CD4-positive, alpha-beta memory T cell (primary cell): ENCODE measurements around the gene LINC01488. TPM values are rescaled to one million over a fixed set of nuclear protein-coding genes. Genes with fewer than 3 reads are reported as not detected.

Experiments
- CTCF ChIA-PET: fragments of 350-600 bp; sonication (Branson Sonifier 250); formaldehyde crosslinking; loops from one replicate; lab custom pipeline; 2021; ENCODE audit warnings: inconsistent platforms; ENCODE audit not compliant: partially characterized antibody; lab: Charles Lee
- POLR2A ChIA-PET: fragments of 350-600 bp; sonication (Branson Sonifier 250); formaldehyde crosslinking; loops from one replicate; lab custom pipeline; 2021; ENCODE audit not compliant: partially characterized antibody; lab: Charles Lee
- DNase-seq, 5 donors: peaks; one replicate each; pipeline versions ENCODE4 v3.0.0 to v3.0.0-alpha.2; 2020 to 2022; ENCODE audit warnings: mixed read lengths in 1 of 5
- H3K27ac ChIP-seq: one replicate; pipeline ENCODE4 v1.7.0; 2013; ENCODE audit warnings: low read depth, low read length
- H3K27me3 ChIP-seq: 2 replicates; pipeline ENCODE4 v1.7.0; 2013; ENCODE audit warnings: mild to moderate bottlenecking, low read length, moderate library complexity; ENCODE audit not compliant: insufficient read depth
- H3K36me3 ChIP-seq: 2 replicates; pipeline ENCODE4 v1.7.0; 2013; ENCODE audit warnings: mild to moderate bottlenecking, low read length, moderate library complexity; ENCODE audit not compliant: insufficient read depth
- H3K4me1 ChIP-seq: 2 replicates; pipeline ENCODE4 v1.7.0; 2013; ENCODE audit warnings: mild to moderate bottlenecking, low read length, moderate library complexity; ENCODE audit not compliant: insufficient read depth
- H3K4me3 ChIP-seq, 2 donors: one replicate each; pipeline ENCODE4 v1.7.0; 2013; ENCODE audit warnings: low read length in 2 of 2, mild to moderate bottlenecking in 1 of 2
- H3K9me3 ChIP-seq, 2 donors: one replicate each; pipeline ENCODE4 v1.7.0; 2013; ENCODE audit warnings: low read length in 2 of 2, control low read depth in 1 of 2; ENCODE audit not compliant: control insufficient read depth in 1 of 2
- H3K27ac Mint-ChIP-seq, 7 donors: one replicate each; pipeline ENCODE4 v1.8.0; 2020 to 2021; ENCODE audit warnings: mixed read lengths in 7 of 7, mild to moderate bottlenecking in 6 of 7, inconsistent platforms in 3 of 7, moderate library complexity in 3 of 7
- H3K27me3 Mint-ChIP-seq, 2 donors: one replicate each; pipeline ENCODE4 v1.8.0; 2020 to 2021; ENCODE audit warnings: mixed read lengths in 2 of 2
- H3K36me3 Mint-ChIP-seq, 2 donors: one replicate each; pipeline ENCODE4 v1.8.0; 2020 to 2021; ENCODE audit warnings: mixed read lengths in 2 of 2, inconsistent platforms in 1 of 2, mild to moderate bottlenecking in 1 of 2
- H3K4me1 Mint-ChIP-seq, 4 donors: one replicate each; pipeline ENCODE4 v1.8.0; 2020 to 2021; ENCODE audit warnings: mixed read lengths in 4 of 4, mild to moderate bottlenecking in 1 of 4
- H3K4me3 Mint-ChIP-seq, 8 donors: one replicate each; pipeline ENCODE4 v1.8.0; 2020 to 2021; ENCODE audit warnings: mixed read lengths in 8 of 8, mild to moderate bottlenecking in 7 of 8, moderate library complexity in 6 of 8, inconsistent platforms in 3 of 8
- H3K9me3 Mint-ChIP-seq, 8 donors: one replicate each; pipeline ENCODE4 v1.8.0; 2020 to 2021; ENCODE audit warnings: mixed read lengths in 8 of 8, mild to moderate bottlenecking in 5 of 8, inconsistent platforms in 3 of 8, moderate library complexity in 1 of 8
- intact Hi-C: fragments of 100-400 bp; cut with micrococcal nuclease; formaldehyde crosslinking; loops from one replicate; pipeline ENCODE4 v1.15.1; 2023
- polyA plus RNA-seq, 2 donors: library from polyadenylated mRNA; unstranded; fragments of 300-500 nt; fragmentation: Illumina TruSeq; gene quantifications; one replicate each; pipeline ENCODE4 v1.2.3, GENCODE V29; 2021
- total RNA-seq, 2 experiments: library from RNA; stranded (reverse); gene quantifications; one replicate each; pipeline ENCODE4 v1.2.3, GENCODE V29; 2021

Gene LINC01488
- total and polyA plus RNA-seq, 4 experiments from 2014 or later: not detected

GRCh38 chr11:69539416-69540117 is 58.1 kb downstream of the LINC01488 start:
- H3K9me3 ChIP-seq: no peaks in the 10 kb centered on the region
- peaks cover 0 to 2% (median 0%) of the 10 kb centered on the region in 4 donors for H3K4me1 Mint-ChIP-seq
- peaks cover 0 to 4% (median 0%) of the 10 kb centered on the region in 8 donors for H3K9me3 Mint-ChIP-seq

GRCh38 chr11:69540118-69541000 is 58.9 kb downstream of the LINC01488 start:
- H3K4me3 Mint-ChIP-seq: no peak overlapping the region
- H3K27me3 Mint-ChIP-seq: peaks cover 13 to 21% of the 10 kb centered on the region in 2 donors

More at GRCh38 chr11:69539416-69540117, 58.1 kb downstream of the LINC01488 start:
- H3K4me3 ChIP-seq: no peak overlapping the region
- no peaks in the 10 kb centered on the region for H3K36me3 ChIP-seq
- DNase-seq: no peak
- Mint-ChIP-seq H3K27ac (no peak overlapping the region), H3K36me3 (no peaks in the 10 kb centered on the region), H3K4me3 (no peak overlapping the region), H3K27me3 (peaks cover 16 to 19% of the 10 kb centered on the region in 2 donors)
- POLR2A ChIA-PET: no interaction called here
- no peaks in the 10 kb centered on the region for H3K27me3 ChIP-seq
- intact Hi-C loops: no loop called here
- CTCF ChIA-PET: no interaction called here
- no peaks in the 10 kb centered on the region for H3K4me1 ChIP-seq
- no peak overlapping the region for H3K27ac ChIP-seq

GRCh38 chr11:69541001-69541285 is 59.5 kb downstream of the LINC01488 start:
- Mint-ChIP-seq H3K4me1 (peaks cover 0 to 4% (median 0%) of the 10 kb centered on the region in 4 donors), H3K9me3 (peaks cover 0 to 4% (median 0%) of the 10 kb centered on the region in 8 donors), H3K27me3 (peaks cover 13 to 24% of the 10 kb centered on the region in 2 donors), H3K27ac (no peak overlapping the region), H3K4me3 (no peak overlapping the region), H3K36me3 (no peaks in the 10 kb centered on the region)
- ChIA-PET CTCF (no interaction called here), POLR2A (no interaction called here)
- intact Hi-C loops: no loop called here
- Histone ChIP-seq H3K27ac (no peak overlapping the region), H3K36me3 (no peaks in the 10 kb centered on the region), H3K4me3 (no peak overlapping the region), H3K4me1 (no peaks in the 10 kb centered on the region), H3K27me3 (no peaks in the 10 kb centered on the region), H3K9me3 (no peaks in the 10 kb centered on the region)
- no peak for DNase-seq

More at GRCh38 chr11:69540118-69541000, 58.9 kb downstream of the LINC01488 start:
- Histone ChIP-seq H3K27ac (no peak overlapping the region), H3K4me3 (no peak overlapping the region), H3K9me3 (no peaks in the 10 kb centered on the region), H3K36me3 (no peaks in the 10 kb centered on the region), H3K27me3 (no peaks in the 10 kb centered on the region), H3K4me1 (no peaks in the 10 kb centered on the region)
- Mint-ChIP-seq H3K27ac (no peak overlapping the region), H3K9me3 (peaks cover 0 to 4% (median 0%) of the 10 kb centered on the region in 8 donors), H3K36me3 (no peaks in the 10 kb centered on the region), H3K4me1 (peaks cover 0 to under 1% (median 0%) of the 10 kb centered on the region in 4 donors)
- ChIA-PET POLR2A (no interaction called here), CTCF (no interaction called here)
- intact Hi-C loops: no loop called here
- DNase-seq: no peak

GRCh38 chr11:69541501-69542313 is 60.2 kb downstream of the LINC01488 start:
- CTCF ChIA-PET: no interaction called here
- Histone ChIP-seq H3K27ac (no peak overlapping the region), H3K4me1 (peaks cover 6% of the 10 kb centered on the region), H3K27me3 (no peaks in the 10 kb centered on the region), H3K9me3 (no peaks in the 10 kb centered on the region), H3K4me3 (no peak overlapping the region), H3K36me3 (no peaks in the 10 kb centered on the region)
- DNase-seq: no peak
- intact Hi-C loops: no loop called here
- H3K27me3 Mint-ChIP-seq: peaks cover 16 to 29% of the 10 kb centered on the region in 2 donors
- no peaks in the 10 kb centered on the region for H3K36me3 Mint-ChIP-seq
- POLR2A ChIA-PET: no interaction called here
- peaks cover 3 to 12% (median 5%) of the 10 kb centered on the region in 4 donors for H3K4me1 Mint-ChIP-seq
- H3K4me3 Mint-ChIP-seq: no peak overlapping the region
- H3K9me3 Mint-ChIP-seq: peaks cover 0 to 4% (median 0%) of the 10 kb centered on the region in 8 donors
- no peak overlapping the region for H3K27ac Mint-ChIP-seq

- H3K36me3 ChIP-seq: no peaks in the 10 kb centered on the region
- no peaks in the 10 kb centered on the region for H3K9me3 ChIP-seq
- H3K27ac ChIP-seq: no peak overlapping the region
- no peak for DNase-seq
- Mint-ChIP-seq H3K4me1 (peaks cover 7 to 17% (median 11%) of the 10 kb centered on the region in 4 donors), H3K27ac (peak overlapping the region in 1 of 7 donors; percentile 6), H3K9me3 (peaks cover 0 to 4% (median 0%) of the 10 kb centered on the region in 8 donors), H3K27me3 (peaks cover 20 to 30% of the 10 kb centered on the region in 2 donors), H3K4me3 (no peak overlapping the region), H3K36me3 (no peaks in the 10 kb centered on the region)
- CTCF ChIA-PET: no interaction called here
- no peaks in the 10 kb centered on the region for H3K27me3 ChIP-seq
- POLR2A ChIA-PET: no interaction called here
- no peak overlapping the region for H3K4me3 ChIP-seq
- peaks cover 9% of the 10 kb centered on the region for H3K4me1 ChIP-seq
- intact Hi-C loops: no loop called here
Measured at GRCh38 chr11:69542314-69543168, 61.1 kb downstream of the LINC01488 start.
